NCI-H2171 treated with DMSO at 0.1 percent for 48 hours (cell line): Measurements from ENCODE around the gene ASAP3.
A peak's percentile ranks its signal among the peaks of the same experiment; 100 is the strongest.

Experiments used
- DNase-seq: peaks from one replicate; lab custom pipeline; 2025; lab: John Stamatoyannopoulos, UW

ASAP3 gene

GRCh38 chr1:23483321-23484252 lies at the start of gene ASAP3:
ASAP3 (minus strand) TSS chr1:23484179; CDS start chr1:23484133, 46 bp downstream.
- peak; percentile 58 for DNase-seq

GRCh38 chr1:23533246-23534023 lies 49.5 kb upstream of the ASAP3 start:
- no peak for DNase-seq

- no peak for DNase-seq
Observed at GRCh38 chr1:23531562-23532094, 47.6 kb upstream of the ASAP3 start.

- DNase-seq = peak; percentile 91
Observed at GRCh38 chr1:23530747-23531561, 47.0 kb upstream of the ASAP3 start, which contains the start of gene E2F2. E2F2 (minus strand) TSS chr1:23531233; CDS start chr1:23530793, 440 bp downstream.

- no peak for DNase-seq
Observed at GRCh38 chr1:23530087-23530746, 46.2 kb upstream of the ASAP3 start.

- DNase-seq = no peak
Observed at GRCh38 chr1:23529146-23530086, 45.4 kb upstream of the ASAP3 start.

GRCh38 chr1:23528250-23528978 lies 44.4 kb upstream of the ASAP3 start:
- DNase-seq = peak; percentile 93

GRCh38 chr1:23527900-23528249 lies 43.9 kb upstream of the ASAP3 start:
- DNase-seq = no peak

GRCh38 chr1:23527366-23527765 lies 43.4 kb upstream of the ASAP3 start:
- DNase-seq = no peak

- no peak for DNase-seq
Observed at GRCh38 chr1:23526329-23527041, 42.5 kb upstream of the ASAP3 start.

- peak; percentile 73 for DNase-seq
Observed at GRCh38 chr1:23525558-23526250, 41.7 kb upstream of the ASAP3 start.

GRCh38 chr1:23524716-23525401 lies 40.9 kb upstream of the ASAP3 start:
- DNase-seq = peak; percentile 91

- DNase-seq = no peak
Observed at GRCh38 chr1:23524163-23524562, 40.2 kb upstream of the ASAP3 start.

GRCh38 chr1:23522244-23522982 lies 38.4 kb upstream of the ASAP3 start:
- no peak for DNase-seq

GRCh38 chr1:23521588-23521987 lies 37.6 kb upstream of the ASAP3 start:
- DNase-seq = no peak

- no peak for DNase-seq
Observed at GRCh38 chr1:23517581-23517980, 33.6 kb upstream of the ASAP3 start.

- DNase-seq = no peak
Observed at GRCh38 chr1:23515905-23516304, 31.9 kb upstream of the ASAP3 start.
